ENCODE data around the gene ADAM15. TPM values are rescaled to one million over a fixed set of nuclear protein-coding genes. Genes with fewer than 3 reads are reported as not detected.

ADAM15 gene
- total and polyA plus RNA-seq, 5 donors from 2014 or later = 9.8 to 31.5 (median 20.6) TPM

- peaks cover 0 to 45% (median 14%) of the 10 kb centered on the region in 4 donors for H3K4me1 Mint-ChIP-seq
- H3K4me3 Mint-ChIP-seq = peak overlapping the region in 1 of 4 donors; percentile 28
- ATAC-seq (ENCODE audit: low read depth in 2 of 2) = no peak
Observed at GRCh38 chr1:155075535-155075934, 24.4 kb downstream of the ADAM15 start.

GRCh38 chr1:155076371-155076770 lies 25.3 kb downstream of the ADAM15 start:
- peaks cover 0 to 47% (median 18%) of the 10 kb centered on the region in 4 donors for H3K4me1 Mint-ChIP-seq
- no peaks in the 10 kb centered on the region for H3K36me3 Mint-ChIP-seq
- H3K9me3 ChIP-seq (ENCODE audit: control insufficient read depth in 2 of 2, low read length in 2 of 2) = no peaks in the 10 kb centered on the region
- no peak overlapping the region for H3K27ac Mint-ChIP-seq
- H3K4me3 Mint-ChIP-seq = peak overlapping the region in 2 of 4 donors; percentile 56 to 68
- peaks cover 36% of the 10 kb centered on the region for H3K4me1 ChIP-seq (ENCODE audit: control insufficient read depth, insufficient read depth, low read length, poor library complexity, severe bottlenecking)
- peaks cover 40% of the 10 kb centered on the region for H3K27me3 Mint-ChIP-seq
- H3K27me3 ChIP-seq (ENCODE audit: control insufficient read depth, insufficient read depth, low read length) = peaks cover 4% of the 10 kb centered on the region
- no peak overlapping the region for H3K27ac ChIP-seq (ENCODE audit: insufficient read depth, low read length, poor library complexity, severe bottlenecking)
- H3K9me3 Mint-ChIP-seq = peaks cover 0 to 2% (median 0%) of the 10 kb centered on the region in 7 donors
- ATAC-seq (ENCODE audit: low read depth in 2 of 2) (no peak), DNase-seq (no peak)
- H3K4me3 ChIP-seq (ENCODE audit: low read depth, low read length) = no peak overlapping the region
- no peaks in the 10 kb centered on the region for H3K36me3 ChIP-seq (ENCODE audit: control insufficient read depth, insufficient read depth, low read length)

More at GRCh38 chr1:155075535-155075934, 24.4 kb downstream of the ADAM15 start:
- no peaks in the 10 kb centered on the region for H3K9me3 ChIP-seq (ENCODE audit: control insufficient read depth in 2 of 2, low read length in 2 of 2)
- H3K36me3 Mint-ChIP-seq = no peaks in the 10 kb centered on the region
- no peak overlapping the region for H3K4me3 ChIP-seq (ENCODE audit: low read depth, low read length)
- H3K27ac ChIP-seq (ENCODE audit: insufficient read depth, low read length, poor library complexity, severe bottlenecking) = no peak overlapping the region
- H3K4me1 ChIP-seq (ENCODE audit: control insufficient read depth, insufficient read depth, low read length, poor library complexity, severe bottlenecking) = peaks cover 36% of the 10 kb centered on the region
- H3K27ac Mint-ChIP-seq = peak overlapping the region in 1 of 3 donors; percentile 76
- no peaks in the 10 kb centered on the region for H3K27me3 ChIP-seq (ENCODE audit: control insufficient read depth, insufficient read depth, low read length)
- DNase-seq = no peak
- no peaks in the 10 kb centered on the region for H3K36me3 ChIP-seq (ENCODE audit: control insufficient read depth, insufficient read depth, low read length)
- peaks cover 35% of the 10 kb centered on the region for H3K27me3 Mint-ChIP-seq
- H3K9me3 Mint-ChIP-seq = peaks cover 0 to 2% (median 0%) of the 10 kb centered on the region in 7 donors

DNA sequence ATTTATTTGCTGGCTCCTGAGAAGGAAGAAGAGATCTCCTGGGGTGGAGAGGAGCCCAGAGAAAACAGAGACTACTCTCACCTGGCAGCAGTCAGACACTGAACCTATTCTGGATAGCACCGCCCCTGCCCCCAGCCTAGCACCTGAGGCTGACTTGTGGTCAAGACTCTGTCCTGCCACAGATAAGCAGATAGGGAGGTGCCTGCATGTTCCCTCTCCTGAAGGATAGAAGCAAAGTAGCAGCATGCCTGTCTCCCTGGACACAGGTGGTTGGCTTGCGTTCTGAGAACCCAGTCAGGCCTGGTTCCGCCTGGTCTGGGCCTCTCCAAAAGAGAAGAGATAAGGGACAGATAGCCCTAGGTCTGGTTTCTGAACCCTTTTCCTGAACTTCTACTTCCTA lies 26.2 kb downstream of the ADAM15 start:
- ATAC-seq (ENCODE audit: low read depth in 2 of 2) (no peak), DNase-seq (no peak)
- Histone ChIP-seq H3K4me3 (ENCODE audit: low read depth, low read length) (no peak overlapping the region), H3K9me3 (ENCODE audit: control insufficient read depth in 2 of 2, low read length in 2 of 2) (no peaks in the 10 kb centered on the region), H3K4me1 (ENCODE audit: control insufficient read depth, insufficient read depth, low read length, poor library complexity, severe bottlenecking) (peaks cover 44% of the 10 kb centered on the region), H3K36me3 (ENCODE audit: control insufficient read depth, insufficient read depth, low read length) (no peaks in the 10 kb centered on the region), H3K27me3 (ENCODE audit: control insufficient read depth, insufficient read depth, low read length) (peaks cover 6% of the 10 kb centered on the region), H3K27ac (ENCODE audit: insufficient read depth, low read length, poor library complexity, severe bottlenecking) (no peak overlapping the region)
- Mint-ChIP-seq H3K4me1 (peaks cover 0 to 45% (median 18%) of the 10 kb centered on the region in 4 donors), H3K27me3 (peaks cover 41% of the 10 kb centered on the region), H3K27ac (no peak overlapping the region), H3K36me3 (no peaks in the 10 kb centered on the region), H3K9me3 (peaks cover 0 to 4% (median 0%) of the 10 kb centered on the region in 7 donors), H3K4me3 (peak overlapping the region; percentile 4 to 68 (median 60))

GRCh38 chr1:155077758-155078445 lies 26.8 kb downstream of the ADAM15 start:
- H3K9me3 Mint-ChIP-seq = peaks cover 0 to 4% (median 0%) of the 10 kb centered on the region in 7 donors
- Histone ChIP-seq H3K36me3 (ENCODE audit: control insufficient read depth, insufficient read depth, low read length) (no peaks in the 10 kb centered on the region), H3K9me3 (ENCODE audit: control insufficient read depth in 2 of 2, low read length in 2 of 2) (no peaks in the 10 kb centered on the region), H3K4me3 (ENCODE audit: low read depth, low read length) (no peak overlapping the region), H3K27me3 (ENCODE audit: control insufficient read depth, insufficient read depth, low read length) (peaks cover 6% of the 10 kb centered on the region), H3K27ac (ENCODE audit: insufficient read depth, low read length, poor library complexity, severe bottlenecking) (no peak overlapping the region), H3K4me1 (ENCODE audit: control insufficient read depth, insufficient read depth, low read length, poor library complexity, severe bottlenecking) (peaks cover 50% of the 10 kb centered on the region)
- H3K27ac Mint-ChIP-seq = no peak overlapping the region
- peaks cover 0 to 48% (median 21%) of the 10 kb centered on the region in 4 donors for H3K4me1 Mint-ChIP-seq
- peak overlapping the region; percentile 4 to 65 (median 55) for H3K4me3 Mint-ChIP-seq
- DNase-seq (no peak), ATAC-seq (ENCODE audit: low read depth in 2 of 2) (no peak)
- H3K36me3 Mint-ChIP-seq = no peaks in the 10 kb centered on the region
- peaks cover 47% of the 10 kb centered on the region for H3K27me3 Mint-ChIP-seq

GRCh38 chr1:155078469-155079209 lies 27.5 kb downstream of the ADAM15 start, which contains the start of gene EFNA3:
Gene EFNA3, plus strand, starts transcription at chr1:155078837. Its CDS starts 105 bp downstream, at chr1:155078942.
- Histone ChIP-seq H3K4me1 (ENCODE audit: control insufficient read depth, insufficient read depth, low read length, poor library complexity, severe bottlenecking) (peaks cover 51% of the 10 kb centered on the region), H3K36me3 (ENCODE audit: control insufficient read depth, insufficient read depth, low read length) (no peaks in the 10 kb centered on the region), H3K27ac (ENCODE audit: insufficient read depth, low read length, poor library complexity, severe bottlenecking) (no peak within 1 kb of the TSS), H3K27me3 (ENCODE audit: control insufficient read depth, insufficient read depth, low read length) (peaks cover 13% of the 10 kb centered on the region), H3K9me3 (ENCODE audit: control insufficient read depth in 2 of 2, low read length in 2 of 2) (no peaks in the 10 kb centered on the region), H3K4me3 (ENCODE audit: low read depth, low read length) (no peak within 1 kb of the TSS)
- H3K9me3 Mint-ChIP-seq = peaks cover 0 to 4% (median 0%) of the 10 kb centered on the region in 7 donors
- peak within 1 kb of the TSS; percentile 63 to 88 (median 79) for H3K4me3 Mint-ChIP-seq
- peaks cover 51% of the 10 kb centered on the region for H3K27me3 Mint-ChIP-seq
- ATAC-seq (ENCODE audit: low read depth in 2 of 2) (peak in 1 of 2 donors; percentile 22), DNase-seq (peak; percentile 38 to 49 (median 40))
- H3K4me1 Mint-ChIP-seq = peaks cover 0 to 47% (median 20%) of the 10 kb centered on the region in 4 donors
- H3K36me3 Mint-ChIP-seq = no peaks in the 10 kb centered on the region
- peak within 1 kb of the TSS; percentile 30 to 84 (median 64) for H3K27ac Mint-ChIP-seq

DNA sequence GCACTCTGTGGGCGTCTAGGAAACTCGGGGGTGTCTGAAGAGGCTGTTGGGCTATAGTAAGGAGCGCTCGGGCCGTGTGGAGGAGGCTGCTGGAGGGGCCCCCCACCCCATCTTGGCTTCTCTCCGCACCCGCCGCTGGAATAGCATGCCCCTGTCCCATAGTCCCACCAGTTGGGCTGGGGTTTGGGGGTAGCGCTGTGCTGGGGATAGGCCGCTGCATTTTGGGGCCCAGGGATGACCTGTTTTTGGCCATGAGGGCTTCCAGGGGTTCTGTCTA lies 28.0 kb downstream of the ADAM15 start:
- Mint-ChIP-seq H3K36me3 (no peaks in the 10 kb centered on the region), H3K4me3 (peak overlapping the region; percentile 63 to 88 (median 79)), H3K4me1 (peaks cover 0 to 48% (median 23%) of the 10 kb centered on the region in 4 donors), H3K27ac (peak overlapping the region; percentile 30 to 84 (median 64)), H3K9me3 (peaks cover 0 to 4% (median 0%) of the 10 kb centered on the region in 7 donors), H3K27me3 (peaks cover 56% of the 10 kb centered on the region)
- Histone ChIP-seq H3K4me1 (ENCODE audit: control insufficient read depth, insufficient read depth, low read length, poor library complexity, severe bottlenecking) (peaks cover 49% of the 10 kb centered on the region), H3K36me3 (ENCODE audit: control insufficient read depth, insufficient read depth, low read length) (no peaks in the 10 kb centered on the region), H3K9me3 (ENCODE audit: control insufficient read depth in 2 of 2, low read length in 2 of 2) (no peaks in the 10 kb centered on the region), H3K27me3 (ENCODE audit: control insufficient read depth, insufficient read depth, low read length) (peaks cover 18% of the 10 kb centered on the region), H3K4me3 (ENCODE audit: low read depth, low read length) (no peak overlapping the region), H3K27ac (ENCODE audit: insufficient read depth, low read length, poor library complexity, severe bottlenecking) (no peak overlapping the region)
- no peak for ATAC-seq (ENCODE audit: low read depth in 2 of 2)
- DNase-seq = no peak

DNA sequence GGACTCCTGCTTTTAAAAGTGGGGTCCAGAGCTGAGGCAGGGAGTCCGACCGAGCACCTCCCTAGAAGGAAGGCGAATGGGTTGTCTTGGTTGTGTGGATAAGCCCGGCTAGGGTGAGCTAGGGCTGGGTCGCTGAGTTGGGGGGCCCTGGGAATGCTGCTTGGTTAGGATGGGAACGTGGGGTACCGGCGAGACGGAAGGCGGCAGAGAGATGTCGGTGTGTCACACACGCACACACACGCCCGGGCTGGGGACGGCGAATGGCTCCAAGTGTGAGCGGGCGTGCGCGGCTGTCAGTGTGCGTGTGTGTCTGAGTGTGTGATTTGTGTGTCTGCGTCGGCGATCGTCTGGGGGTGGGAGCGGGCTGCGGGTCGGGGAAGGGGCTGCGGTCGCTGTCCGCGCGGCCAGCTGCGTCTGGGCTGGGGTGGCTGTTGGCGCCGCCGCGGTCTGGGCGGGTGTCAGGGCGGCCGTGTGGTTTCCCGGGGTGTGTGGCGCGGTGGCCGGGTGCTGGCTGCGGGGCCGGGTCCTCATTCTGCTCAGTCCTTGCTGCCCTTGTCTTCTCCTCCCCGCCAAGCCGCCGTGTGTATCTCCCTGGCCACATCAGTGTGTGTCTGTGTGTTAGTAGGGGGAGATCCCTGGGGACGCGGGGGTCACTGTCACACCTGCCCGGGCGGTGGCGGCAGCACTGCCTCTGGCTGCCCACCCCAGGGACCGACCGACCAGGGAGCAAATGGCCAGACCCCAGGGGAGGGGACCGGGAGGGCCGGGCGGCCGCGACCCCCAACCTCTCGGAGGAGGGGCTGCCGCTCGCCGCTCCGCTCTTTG lies 28.6 kb downstream of the ADAM15 start:
- peak overlapping the region; percentile 30 to 84 (median 64) for H3K27ac Mint-ChIP-seq
- Histone ChIP-seq H3K27ac (ENCODE audit: insufficient read depth, low read length, poor library complexity, severe bottlenecking) (no peak overlapping the region), H3K27me3 (ENCODE audit: control insufficient read depth, insufficient read depth, low read length) (peaks cover 20% of the 10 kb centered on the region), H3K4me1 (ENCODE audit: control insufficient read depth, insufficient read depth, low read length, poor library complexity, severe bottlenecking) (peaks cover 54% of the 10 kb centered on the region), H3K9me3 (ENCODE audit: control insufficient read depth in 2 of 2, low read length in 2 of 2) (no peaks in the 10 kb centered on the region), H3K36me3 (ENCODE audit: control insufficient read depth, insufficient read depth, low read length) (no peaks in the 10 kb centered on the region), H3K4me3 (ENCODE audit: low read depth, low read length) (no peak overlapping the region)
- DNase-seq = peak in 2 of 3 donors; percentile 16 to 27
- H3K4me1 Mint-ChIP-seq = peaks cover 0 to 49% (median 28%) of the 10 kb centered on the region in 4 donors
- peaks cover 0 to 4% (median 0%) of the 10 kb centered on the region in 7 donors for H3K9me3 Mint-ChIP-seq
- peak overlapping the region; percentile 63 to 88 (median 79) for H3K4me3 Mint-ChIP-seq
- ATAC-seq (ENCODE audit: low read depth in 2 of 2) = no peak
- H3K36me3 Mint-ChIP-seq = no peaks in the 10 kb centered on the region
- H3K27me3 Mint-ChIP-seq = peaks cover 62% of the 10 kb centered on the region
